ENCODE results near the gene CMTM4.
"Not testable (repeated sequence)": the region's sequence is repeated elsewhere in the genome, so short reads cannot be mapped to it uniquely, and the experiment has no call there.

CMTM4 gene

GRCh38 chr16:66592814-66593213, 103.7 kb downstream of the CMTM4 start:
- no peak for DNase-seq (ENCODE audit: low spot score)

- no peak for DNase-seq (ENCODE audit: low spot score)
These were observed 104.3 kb downstream of the CMTM4 start for GRCh38 chr16:66592241-66592640.

DNA sequence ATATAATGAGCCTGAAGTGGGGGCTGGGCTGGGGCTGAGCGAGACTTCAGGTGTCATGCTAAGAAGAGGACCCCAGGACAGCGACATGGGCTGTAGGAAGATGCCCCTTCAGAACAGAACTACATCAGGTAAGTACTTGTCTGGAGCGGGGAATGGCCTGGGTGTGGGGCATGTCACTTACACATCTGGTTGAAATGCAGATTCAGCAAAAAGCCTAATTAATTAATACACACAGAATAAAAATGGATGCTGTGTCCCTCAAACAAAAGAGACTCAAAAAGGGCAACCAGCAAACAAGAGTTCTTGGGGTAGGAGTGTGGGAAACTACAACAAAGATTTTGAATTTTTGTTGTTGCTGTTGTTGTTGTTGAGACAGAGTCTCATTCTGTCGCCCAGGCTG, 105.5 kb downstream of the CMTM4 start:
- no peak for DNase-seq (ENCODE audit: low spot score)

- peak; percentile 48 for DNase-seq (ENCODE audit: low spot score)
These were observed 106.2 kb downstream of the CMTM4 start for GRCh38 chr16:66590322-66590721.

GRCh38 chr16:66588981-66589713, 107.4 kb downstream of the CMTM4 start:
- peak; percentile 76 for DNase-seq (ENCODE audit: low spot score)

- DNase-seq (ENCODE audit: low spot score) = no peak
These were observed 108.5 kb downstream of the CMTM4 start for GRCh38 chr16:66587881-66588600.

DNA sequence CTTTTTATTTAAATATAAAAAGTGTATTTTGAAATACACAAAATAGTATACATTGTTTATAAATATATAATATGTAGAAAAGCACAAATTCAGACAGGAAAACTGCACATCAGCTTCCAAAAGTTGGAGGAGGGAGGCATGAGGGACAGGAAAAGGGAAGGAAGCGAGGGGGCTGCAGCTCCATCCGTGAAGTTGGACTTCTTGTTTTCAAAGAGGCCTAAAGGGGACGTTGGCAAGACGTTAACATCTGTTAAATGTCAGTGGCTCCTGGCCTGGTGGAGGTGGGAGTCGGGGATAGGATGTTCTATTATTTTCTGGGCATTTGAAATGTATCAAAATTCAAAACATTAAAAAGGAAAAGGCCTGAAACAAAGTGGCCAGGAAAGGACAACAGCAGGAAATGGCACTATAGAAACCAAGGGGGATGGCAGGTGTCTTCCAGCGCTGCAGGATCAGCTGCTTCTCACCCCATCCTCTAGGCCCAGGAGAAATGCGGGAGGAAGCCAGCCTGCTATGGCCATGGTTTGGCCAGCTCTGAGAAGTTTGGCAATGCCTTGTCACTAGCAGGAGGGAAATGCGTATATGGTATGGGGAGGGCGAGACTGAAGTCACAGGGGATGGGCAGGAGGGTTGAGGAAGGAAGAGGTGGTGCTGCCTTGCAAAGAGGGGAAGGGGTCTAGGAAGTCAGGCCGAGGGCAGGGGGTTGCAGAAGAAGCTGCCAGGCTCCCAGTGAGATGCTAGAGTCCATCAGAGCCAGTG, 110.9 kb downstream of the CMTM4 start:
- DNase-seq (ENCODE audit: low spot score) = no peak

DNA sequence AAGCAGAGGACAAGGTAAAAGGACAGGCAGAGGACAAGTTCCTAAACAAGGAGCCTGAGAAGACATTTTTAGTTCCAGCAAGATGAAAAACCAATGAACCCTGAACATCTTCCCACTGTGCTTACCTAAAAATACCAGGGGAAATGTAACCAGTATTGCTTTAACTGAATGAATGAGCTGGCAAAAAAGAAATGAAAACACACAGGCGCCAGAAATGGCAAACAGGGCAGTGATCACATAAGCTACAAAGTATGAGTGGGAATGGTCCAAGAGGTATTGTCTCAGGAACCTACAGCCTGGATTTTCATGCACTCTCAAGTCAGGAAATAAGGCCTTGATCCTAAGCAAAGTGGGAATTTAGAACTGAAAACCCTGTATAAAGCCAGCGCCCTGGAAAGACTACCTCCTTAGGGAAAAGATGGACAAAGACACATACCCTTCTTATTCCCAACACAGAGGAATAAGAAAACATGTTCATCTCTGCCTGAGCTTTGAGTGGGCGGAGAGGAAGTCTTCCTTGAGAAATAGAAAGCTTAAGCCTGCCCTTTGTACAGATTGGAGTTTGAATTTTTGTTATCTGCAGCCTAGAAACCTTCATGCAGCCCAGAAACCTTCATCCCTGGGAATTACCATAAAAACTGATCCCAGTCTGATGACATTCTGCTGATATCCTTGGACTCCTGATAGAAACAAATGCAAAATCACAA, 115.1 kb downstream of the CMTM4 start:
- DNase-seq (ENCODE audit: low spot score) = no peak

- no peak for DNase-seq (ENCODE audit: low spot score)
These were observed 115.8 kb downstream of the CMTM4 start for GRCh38 chr16:66580605-66581209.

DNA sequence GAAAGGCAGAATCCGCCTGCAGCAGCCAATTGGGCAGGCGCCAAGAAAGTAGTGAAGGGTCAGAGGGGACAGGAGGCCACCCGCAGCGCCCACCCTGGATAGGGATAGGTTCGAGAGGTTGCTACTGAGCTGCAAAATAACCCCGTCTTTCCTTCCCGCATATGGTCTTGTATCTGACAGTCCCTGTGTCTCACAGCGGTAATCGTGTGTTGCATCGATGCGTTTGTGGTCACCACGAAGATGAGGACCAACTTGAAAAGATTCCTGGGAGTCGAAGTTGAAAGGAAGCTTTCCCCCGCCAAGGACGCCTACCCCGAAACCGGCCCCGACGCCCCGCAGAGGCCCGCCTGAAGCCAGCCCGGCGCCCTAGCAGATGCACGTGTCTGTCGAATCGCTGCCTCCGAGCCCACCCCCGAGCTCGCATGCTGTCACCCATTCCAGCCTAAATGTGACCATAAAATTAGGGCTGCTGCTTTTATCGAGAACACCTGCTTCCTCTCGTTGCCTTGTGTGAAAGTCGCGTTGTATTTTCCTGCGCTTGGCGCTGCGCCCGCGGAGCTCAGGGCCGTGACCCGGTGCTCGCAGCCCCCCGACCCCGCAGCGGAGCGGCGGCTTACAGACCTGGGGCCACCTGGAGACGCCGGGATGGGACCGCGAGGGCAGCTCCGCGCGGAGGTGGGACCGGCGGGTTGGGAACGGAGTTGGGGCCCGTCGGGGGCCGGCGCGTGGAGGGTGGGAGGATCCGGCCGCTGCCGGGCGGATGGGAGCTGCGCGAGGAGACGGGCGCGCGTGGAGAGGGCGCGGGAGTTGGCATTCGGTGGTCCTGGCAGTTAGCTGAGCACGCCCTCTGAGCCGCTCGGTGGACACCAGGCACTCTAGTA, 117.7 kb downstream of the CMTM4 start, which contains the start of gene CMTM2:
Gene CMTM2, plus strand, starts transcription at position 813 of the 881 bp plus-strand sequence. CDS start 145 bp downstream, outside the sequence.
- no peak for DNase-seq (ENCODE audit: low spot score)

DNA sequence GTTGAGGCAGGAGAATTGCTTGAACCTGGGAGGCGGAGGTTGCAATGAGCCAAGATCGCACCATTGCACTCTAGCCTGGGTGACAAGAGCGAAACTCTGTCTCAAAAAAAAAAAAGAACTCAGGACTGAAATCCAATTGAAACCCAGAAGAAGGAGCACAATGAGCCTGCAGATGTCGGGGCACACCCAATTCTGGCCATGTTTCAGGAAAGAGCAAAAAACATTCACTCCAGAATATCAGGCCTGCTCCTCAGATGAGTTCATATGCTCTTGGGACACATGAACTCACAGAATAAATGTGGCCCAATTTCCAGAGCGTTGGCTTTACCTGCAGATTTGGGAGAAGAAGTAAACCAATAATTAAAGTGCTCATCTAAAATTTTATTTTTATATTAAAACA, 120.2 kb downstream of the CMTM4 start:
- DNase-seq (ENCODE audit: low spot score) = no peak

GRCh38 chr16:66575060-66575459, 121.5 kb downstream of the CMTM4 start:
- DNase-seq (ENCODE audit: low spot score) = no peak

DNA sequence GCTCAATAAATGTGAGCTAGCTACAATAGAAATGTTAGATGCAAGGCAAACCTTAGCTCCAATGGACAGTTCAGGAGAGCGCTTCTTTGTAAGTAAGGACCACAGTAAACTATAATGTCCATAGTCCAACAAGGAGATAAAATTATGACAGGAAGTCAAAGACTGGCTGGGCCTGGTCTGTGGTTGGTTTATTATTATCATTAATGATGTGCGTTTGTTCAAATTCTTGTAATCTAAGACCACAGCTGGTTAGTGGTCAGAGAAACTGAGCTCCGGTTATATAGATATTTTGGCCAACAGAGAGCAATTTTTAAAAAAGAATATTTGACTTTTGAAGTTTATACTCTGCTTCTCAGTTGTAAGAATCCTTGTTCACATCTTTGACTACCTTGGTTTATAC, 122.0 kb downstream of the CMTM4 start:
- no peak for DNase-seq (ENCODE audit: low spot score)

DNA sequence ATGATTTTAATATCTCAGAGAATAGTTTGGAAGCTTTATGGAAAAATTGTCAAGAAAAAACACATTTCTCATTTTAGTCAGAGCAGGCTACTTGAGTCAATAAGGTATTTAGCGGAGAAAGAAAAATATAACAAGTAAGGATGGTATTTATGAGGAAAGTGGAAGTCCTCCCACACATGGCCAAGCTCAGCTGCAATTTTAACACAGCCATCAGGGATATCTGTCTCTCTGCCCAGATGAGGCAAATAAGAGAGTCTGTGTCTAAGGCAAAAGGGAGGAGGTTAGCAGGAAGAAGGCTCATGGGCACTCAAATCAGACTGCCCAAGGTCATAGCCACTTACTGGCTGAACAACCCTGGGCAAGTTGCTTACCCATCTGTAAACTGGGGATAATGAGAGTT, 122.5 kb downstream of the CMTM4 start:
- no peak for DNase-seq (ENCODE audit: low spot score)

DNA sequence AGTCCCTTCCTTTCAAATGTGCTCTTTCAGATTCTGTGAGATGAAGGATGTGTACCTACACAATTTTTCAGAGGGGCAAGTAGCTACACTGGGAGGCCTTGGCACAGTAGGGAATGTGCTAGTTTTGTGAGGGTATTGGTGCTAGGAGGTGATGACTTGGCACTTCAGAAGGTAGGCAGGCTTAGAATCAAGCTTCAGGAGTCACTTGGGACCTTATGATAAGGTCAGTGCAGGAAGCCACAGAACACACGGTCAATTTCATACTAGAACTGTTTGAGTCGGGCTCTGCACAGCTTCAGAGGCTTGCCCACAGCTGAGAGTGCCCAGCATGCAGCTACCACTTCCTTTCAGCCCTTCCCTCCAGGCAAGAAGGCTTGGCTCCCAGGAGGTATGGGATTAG, 124.2 kb downstream of the CMTM4 start:
- no peak for DNase-seq (ENCODE audit: low spot score)

GRCh38 chr16:66569827-66570405, 126.6 kb downstream of the CMTM4 start:
- DNase-seq (ENCODE audit: low spot score) = no peak

DNA sequence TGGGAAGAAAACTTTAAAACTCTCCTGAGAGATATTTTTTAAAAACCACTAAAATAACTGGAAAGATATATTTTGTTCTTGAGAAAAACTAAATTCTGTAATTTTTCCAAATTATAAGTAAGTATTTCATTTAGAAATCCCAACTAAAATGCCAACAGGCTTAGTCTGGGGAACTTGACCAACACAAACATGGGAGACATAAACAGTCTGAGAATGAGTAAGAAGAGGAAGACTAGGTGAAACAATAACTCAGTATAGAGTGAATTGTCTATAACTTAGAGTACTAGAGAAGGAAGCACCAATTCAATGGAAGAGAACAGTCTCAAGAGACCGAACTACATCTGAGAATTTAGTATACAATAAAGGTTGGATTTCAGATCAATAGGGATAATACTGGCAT, 127.4 kb downstream of the CMTM4 start:
- no peak for DNase-seq (ENCODE audit: low spot score)

DNA sequence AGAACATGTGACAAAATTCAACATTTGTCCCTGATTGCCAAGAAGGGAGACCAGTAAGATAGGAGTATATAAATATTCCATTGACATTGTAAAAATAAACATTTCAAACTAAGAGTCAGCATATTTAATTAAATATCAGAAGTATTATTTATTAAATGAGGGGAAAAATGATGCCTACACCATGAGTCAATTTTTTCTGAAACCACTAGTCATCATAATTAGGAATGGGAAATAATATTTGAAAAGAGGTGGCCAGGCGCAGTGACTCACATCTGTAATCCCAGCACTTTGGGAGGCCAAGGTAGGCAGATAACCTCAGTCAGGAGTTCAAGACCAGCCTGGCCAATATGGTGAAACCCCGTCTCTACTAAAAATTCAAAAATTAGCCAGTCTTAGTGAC, 128.2 kb downstream of the CMTM4 start:
- no peak for DNase-seq (ENCODE audit: low spot score)

GRCh38 chr16:66567270-66567669, 129.3 kb downstream of the CMTM4 start:
- not testable (repeated sequence) for DNase-seq (ENCODE audit: low spot score)

Data from CD4-positive, alpha-beta T cell treated with Interleukin-6 at 100 ng/mL for 8 hours (primary cell).